Measurements from ENCODE around the gene CALM3.

GRCh38 chr19:46626446-46626845 lies 25.3 kb downstream of the CALM3 start:
- no peak for TF ChIP-seq CTCF (conservative IDR thresholded peaks at IDR 0.05; ENCODE audit: low read depth in 2 of 2)
- TF ChIP-seq POLR2AphosphoS5 (IDR thresholded peaks at IDR 0.05; ENCODE audit: low read depth), result no peak
- TF ChIP-seq EZH2 (IDR thresholded peaks at IDR 0.05; ENCODE audit: low read depth, unreplicated experiment), result no peak
- no peak for TF ChIP-seq REST (IDR thresholded peaks at IDR 0.05; ENCODE audit: unreplicated experiment)
- no peak for TF ChIP-seq EZH2phosphoT487 (IDR thresholded peaks at IDR 0.05; ENCODE audit: unreplicated experiment)
- no peak for TF ChIP-seq JUNB (IDR thresholded peaks at IDR 0.05; ENCODE audit: unreplicated experiment)
- TF ChIP-seq CREB1 (CRISPR knock-in tag; IDR thresholded peaks at IDR 0.05; ENCODE audit: low read depth), result no peak
- no peak for TF ChIP-seq ZNF331 (CRISPR knock-in tag; IDR thresholded peaks at IDR 0.05; ENCODE audit: low read depth)
- no peak for TF ChIP-seq STAT1 (IDR thresholded peaks at IDR 0.05; ENCODE audit: unreplicated experiment)
- TF ChIP-seq NANOG (IDR thresholded peaks at IDR 0.05; ENCODE audit: borderline replicate concordance), result no peak
- no peak for TF ChIP-seq ETS1 (IDR thresholded peaks at IDR 0.05)
- TF ChIP-seq ZNF462 (CRISPR knock-in tag; IDR thresholded peaks at IDR 0.05), result no peak
- no peak for TF ChIP-seq ZNF114 (CRISPR knock-in tag; IDR thresholded peaks at IDR 0.05)

Data from GM23338 (cell line).